HEK293 (cell line): ENCODE results near the gene GREM2.

ENCODE experiments used
- BCL11A ChIP-seq: fragments of 450-650 bp; formaldehyde crosslinking; IDR thresholded peaks from 2 replicates; pipeline ENCODE4 v1.5.1; 2016; ENCODE audit warnings: low read depth, missing biosample characterization, missing genetic modification characterization
- KLF16 ChIP-seq: fragments of 450-650 bp; formaldehyde crosslinking; IDR thresholded peaks from 2 replicates; pipeline ENCODE4 v1.5.1; 2017; ENCODE audit warnings: missing biosample characterization, missing genetic modification characterization
- TCF7L2 ChIP-seq: IDR thresholded peaks from 2 replicates; pipeline ENCODE4 v1.6.1; 2011; ENCODE audit warnings: low read depth, mild to moderate bottlenecking, inconsistent platforms, low read length, moderate library complexity, borderline replicate concordance
- YY1 ChIP-seq: fragments of 450-650 bp; formaldehyde crosslinking; IDR thresholded peaks from 2 replicates; pipeline ENCODE4 v1.5.1; 2018; ENCODE audit warnings: missing biosample characterization, missing genetic modification characterization
- ZBTB17 ChIP-seq: fragments of 450-650 bp; formaldehyde crosslinking; IDR thresholded peaks from 2 replicates; pipeline ENCODE4 v1.5.1; 2016; ENCODE audit warnings: missing biosample characterization, missing genetic modification characterization
- ZBTB44 ChIP-seq: fragments of 450-650 bp; IDR thresholded peaks from 2 replicates; pipeline ENCODE4 v1.5.1; 2018; ENCODE audit warnings: missing biosample characterization, mild to moderate bottlenecking, missing genetic modification characterization
- ZBTB48 ChIP-seq: fragments of 450-650 bp; formaldehyde crosslinking; IDR thresholded peaks from 2 replicates; pipeline ENCODE4 v1.5.1; 2016; ENCODE audit warnings: missing biosample characterization, missing genetic modification characterization
- ZNF248 ChIP-seq: fragments of 450-650 bp; formaldehyde crosslinking; IDR thresholded peaks from 2 replicates; pipeline ENCODE4 v1.5.1; 2017; ENCODE audit warnings: missing biosample characterization, missing genetic modification characterization
- ZNF335 ChIP-seq: fragments of 450-650 bp; formaldehyde crosslinking; conservative IDR thresholded peaks from 2 replicates; pipeline ENCODE4 v1.5.1; 2016; ENCODE audit warnings: missing biosample characterization, missing genetic modification characterization
- ZNF341 ChIP-seq: fragments of 450-650 bp; formaldehyde crosslinking; IDR thresholded peaks from 2 replicates; pipeline ENCODE4; 2016; ENCODE audit warnings: low read depth, missing biosample characterization, missing genetic modification characterization
- ZNF37A ChIP-seq: fragments of 450-650 bp; IDR thresholded peaks from 2 replicates; pipeline ENCODE4 v1.5.1; 2018; ENCODE audit warnings: missing biosample characterization, missing genetic modification characterization
- ZNF544 ChIP-seq: fragments of 450-650 bp; formaldehyde crosslinking; IDR thresholded peaks from 2 replicates; pipeline ENCODE4 v1.5.0; 2017; ENCODE audit warnings: missing biosample characterization, missing genetic modification characterization
- ZNF571 ChIP-seq: fragments of 450-650 bp; formaldehyde crosslinking; IDR thresholded peaks from 2 replicates; pipeline ENCODE4 v1.5.0; 2017; ENCODE audit warnings: missing biosample characterization, missing genetic modification characterization
- ZNF580 ChIP-seq: fragments of 450-650 bp; formaldehyde crosslinking; IDR thresholded peaks from 2 replicates; pipeline ENCODE4 v1.5.1; 2016; ENCODE audit warnings: missing biosample characterization, missing genetic modification characterization
- ZNF626 ChIP-seq: fragments of 450-650 bp; sonication (Bioruptor Pico); formaldehyde crosslinking; IDR thresholded peaks from 2 replicates; pipeline ENCODE4 v1.5.1; 2018; ENCODE audit warnings: missing biosample characterization, missing genetic modification characterization, inconsistent platforms
- ZNF660 ChIP-seq: fragments of 450-650 bp; IDR thresholded peaks from 2 replicates; pipeline ENCODE4 v1.5.1; 2018; ENCODE audit warnings: missing biosample characterization, mild to moderate bottlenecking, missing genetic modification characterization
- ZNF768 ChIP-seq: fragments of 450-650 bp; formaldehyde crosslinking; IDR thresholded peaks from 2 replicates; pipeline ENCODE4 v1.5.1; 2018; ENCODE audit warnings: missing biosample characterization, mild to moderate bottlenecking, missing genetic modification characterization
- ZSCAN16 ChIP-seq: fragments of 450-650 bp; formaldehyde crosslinking; IDR thresholded peaks from 2 replicates; pipeline ENCODE4 v1.5.1; 2016; ENCODE audit warnings: missing biosample characterization, missing genetic modification characterization
- ZSCAN23 ChIP-seq: fragments of 450-650 bp; formaldehyde crosslinking; IDR thresholded peaks from 2 replicates; pipeline ENCODE4 v1.5.1; 2016; ENCODE audit warnings: missing biosample characterization, missing genetic modification characterization
- TF ChIP-seq, protein P1 (sequence below): fragments of 450-650 bp; formaldehyde crosslinking; IDR thresholded peaks from 2 replicates; pipeline ENCODE4; 2016; ENCODE audit warnings: missing biosample characterization, missing genetic modification characterization
- TF ChIP-seq, protein P2 (sequence below): fragments of 450-650 bp; formaldehyde crosslinking; optimal IDR thresholded peaks from 2 replicates; pipeline ENCODE3; 2016; ENCODE audit warnings: missing biosample characterization, mild to moderate bottlenecking, missing genetic modification characterization
- TF ChIP-seq, protein P3 (sequence below): fragments of 450-650 bp; formaldehyde crosslinking; IDR thresholded peaks from 2 replicates; pipeline ENCODE4 v1.5.1; 2016; ENCODE audit warnings: missing biosample characterization, missing genetic modification characterization
- TF ChIP-seq, protein P4 (sequence below): fragments of 450-650 bp; formaldehyde crosslinking; IDR thresholded peaks from 2 replicates; pipeline ENCODE4 v1.5.1; 2016; ENCODE audit warnings: missing biosample characterization, missing genetic modification characterization
- TF ChIP-seq, protein P5 (sequence below): fragments of 450-650 bp; formaldehyde crosslinking; IDR thresholded peaks from 2 replicates; pipeline ENCODE4 v1.5.1; 2016; ENCODE audit warnings: missing biosample characterization, missing genetic modification characterization
- TF ChIP-seq, protein P6 (sequence below): fragments of 450-650 bp; formaldehyde crosslinking; IDR thresholded peaks from 2 replicates; pipeline ENCODE4 v1.5.1; 2016; ENCODE audit warnings: missing biosample characterization, missing genetic modification characterization

Gene GREM2

DNA sequence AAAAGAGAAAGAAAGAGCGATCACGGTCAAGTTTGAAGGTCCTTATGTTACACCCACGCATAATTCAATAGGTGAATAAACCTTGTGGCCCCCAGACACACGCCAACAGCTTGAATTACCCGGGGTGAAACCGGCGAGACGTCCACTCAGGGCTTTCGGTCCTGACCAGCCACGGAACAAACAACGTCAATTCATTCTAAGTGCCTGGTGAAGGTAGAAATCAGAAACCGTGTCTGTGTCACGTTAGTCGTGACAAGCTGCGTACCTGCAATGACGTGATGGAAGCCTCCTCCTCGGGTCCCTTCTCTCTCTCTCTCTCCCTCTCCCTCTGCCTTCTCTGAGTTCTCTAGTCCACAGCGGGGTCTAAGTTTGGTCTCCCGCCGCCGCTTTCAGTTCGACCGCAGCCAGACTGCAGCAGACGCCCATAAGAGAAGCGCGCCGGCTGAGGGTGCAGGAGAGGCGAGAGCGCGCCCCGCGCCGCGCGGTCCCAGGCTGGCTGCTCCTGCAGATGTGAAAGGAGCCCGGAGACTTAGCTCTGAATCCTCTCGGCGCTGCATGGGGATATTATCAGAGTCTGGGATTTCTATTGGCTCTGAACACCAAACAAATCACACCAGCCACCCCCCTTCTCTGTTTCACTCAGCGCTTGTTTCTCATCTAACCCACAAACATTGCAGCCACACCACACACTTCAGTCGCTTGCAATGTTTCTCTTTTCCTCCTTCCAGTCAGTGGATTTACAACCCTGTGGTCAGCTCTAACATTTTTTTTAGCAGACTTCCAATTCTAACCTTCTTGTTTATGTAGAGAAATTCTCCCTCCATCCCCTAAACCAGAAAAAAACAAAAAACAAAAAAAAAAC, at the start of gene GREM2 (continued):
- TF ChIP-seq ZSCAN16 (no peak), ZBTB48 (tag by site-specific recombination) (no peak), ZNF37A (tag by site-specific recombination) (no peak), ZSCAN23 (tag by site-specific recombination) (0 out of 2 replicates have a peak, but pooled peaks have one; percentile 9), ZNF571 (tag by site-specific recombination) (no peak), KLF16 (tag by site-specific recombination) (0 out of 2 replicates have a peak, but pooled peaks have one; percentile 51), YY1 (tag by site-specific recombination) (no peak), ZBTB44 (tag by site-specific recombination) (peak; percentile 90), ZNF341 (tag by site-specific recombination) (peak; percentile 23), BCL11A (no peak), ZNF626 (tag by site-specific recombination) (no peak), ZNF248 (tag by site-specific recombination) (no peak), ZNF335 (tag by site-specific recombination) (peak; percentile 86), ZBTB17 (tag by site-specific recombination) (peak; percentile 100), TCF7L2 (no peak), ZNF768 (tag by site-specific recombination) (no peak), ZNF660 (peak; percentile 85; the same call in 1 of the 2 replicates), ZNF544 (tag by site-specific recombination) (no peak), ZNF580 (tag by site-specific recombination) (no peak)
- TF ChIP-seq, protein P1, sequence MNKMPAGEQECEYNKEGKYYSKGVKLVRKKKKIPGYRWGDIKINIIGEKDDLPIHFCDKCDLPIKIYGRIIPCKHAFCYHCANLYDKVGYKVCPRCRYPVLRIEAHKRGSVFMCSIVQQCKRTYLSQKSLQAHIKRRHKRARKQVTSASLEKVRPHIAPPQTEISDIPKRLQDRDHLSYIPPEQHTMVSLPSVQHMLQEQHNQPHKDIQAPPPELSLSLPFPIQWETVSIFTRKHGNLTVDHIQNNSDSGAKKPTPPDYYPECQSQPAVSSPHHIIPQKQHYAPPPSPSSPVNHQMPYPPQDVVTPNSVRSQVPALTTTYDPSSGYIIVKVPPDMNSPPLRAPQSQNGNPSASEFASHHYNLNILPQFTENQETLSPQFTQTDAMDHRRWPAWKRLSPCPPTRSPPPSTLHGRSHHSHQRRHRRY, result no peak
- TF ChIP-seq, protein P2, sequence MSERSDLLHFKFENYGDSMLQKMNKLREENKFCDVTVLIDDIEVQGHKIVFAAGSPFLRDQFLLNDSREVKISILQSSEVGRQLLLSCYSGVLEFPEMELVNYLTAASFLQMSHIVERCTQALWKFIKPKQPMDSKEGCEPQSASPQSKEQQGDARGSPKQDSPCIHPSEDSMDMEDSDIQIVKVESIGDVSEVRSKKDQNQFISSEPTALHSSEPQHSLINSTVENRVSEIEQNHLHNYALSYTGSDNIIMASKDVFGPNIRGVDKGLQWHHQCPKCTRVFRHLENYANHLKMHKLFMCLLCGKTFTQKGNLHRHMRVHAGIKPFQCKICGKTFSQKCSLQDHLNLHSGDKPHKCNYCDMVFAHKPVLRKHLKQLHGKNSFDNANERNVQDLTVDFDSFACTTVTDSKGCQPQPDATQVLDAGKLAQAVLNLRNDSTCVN (tag by site-specific recombination), result peak; percentile 93
- TF ChIP-seq, protein P3, sequence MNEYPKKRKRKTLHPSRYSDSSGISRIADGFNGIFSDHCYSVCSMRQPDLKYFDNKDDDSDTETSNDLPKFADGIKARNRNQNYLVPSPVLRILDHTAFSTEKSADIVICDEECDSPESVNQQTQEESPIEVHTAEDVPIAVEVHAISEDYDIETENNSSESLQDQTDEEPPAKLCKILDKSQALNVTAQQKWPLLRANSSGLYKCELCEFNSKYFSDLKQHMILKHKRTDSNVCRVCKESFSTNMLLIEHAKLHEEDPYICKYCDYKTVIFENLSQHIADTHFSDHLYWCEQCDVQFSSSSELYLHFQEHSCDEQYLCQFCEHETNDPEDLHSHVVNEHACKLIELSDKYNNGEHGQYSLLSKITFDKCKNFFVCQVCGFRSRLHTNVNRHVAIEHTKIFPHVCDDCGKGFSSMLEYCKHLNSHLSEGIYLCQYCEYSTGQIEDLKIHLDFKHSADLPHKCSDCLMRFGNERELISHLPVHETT (tag by site-specific recombination), result no peak
- TF ChIP-seq, protein P4, sequence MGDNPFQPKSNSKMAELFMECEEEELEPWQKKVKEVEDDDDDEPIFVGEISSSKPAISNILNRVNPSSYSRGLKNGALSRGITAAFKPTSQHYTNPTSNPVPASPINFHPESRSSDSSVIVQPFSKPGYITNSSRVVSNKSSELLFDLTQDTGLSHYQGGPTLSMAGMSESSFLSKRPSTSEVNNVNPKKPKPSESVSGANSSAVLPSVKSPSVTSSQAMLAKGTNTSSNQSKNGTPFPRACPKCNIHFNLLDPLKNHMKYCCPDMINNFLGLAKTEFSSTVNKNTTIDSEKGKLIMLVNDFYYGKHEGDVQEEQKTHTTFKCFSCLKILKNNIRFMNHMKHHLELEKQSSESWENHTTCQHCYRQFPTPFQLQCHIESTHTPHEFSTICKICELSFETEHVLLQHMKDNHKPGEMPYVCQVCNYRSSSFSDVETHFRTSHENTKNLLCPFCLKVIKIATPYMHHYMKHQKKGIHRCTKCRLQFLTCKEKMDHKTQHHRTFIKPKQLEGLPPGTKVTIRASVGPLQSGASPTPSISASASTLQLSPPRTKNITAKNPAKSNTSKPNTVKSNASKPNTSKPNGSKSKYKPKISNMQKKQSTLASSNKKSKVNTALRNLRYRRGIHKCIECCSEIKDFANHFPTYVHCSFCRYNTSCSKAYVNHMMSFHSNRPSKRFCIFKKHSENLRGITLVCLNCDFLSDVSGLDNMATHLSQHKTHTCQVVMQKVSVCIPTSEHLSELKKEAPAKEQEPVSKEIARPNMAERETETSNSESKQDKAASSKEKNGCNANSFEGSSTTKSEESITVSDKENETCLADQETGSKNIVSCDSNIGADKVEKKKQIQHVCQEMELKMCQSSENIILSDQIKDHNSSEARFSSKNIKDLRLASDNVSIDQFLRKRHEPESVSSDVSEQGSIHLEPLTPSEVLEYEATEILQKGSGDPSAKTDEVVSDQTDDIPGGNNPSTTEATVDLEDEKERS (tag by site-specific recombination), result no peak
- TF ChIP-seq, protein P5, sequence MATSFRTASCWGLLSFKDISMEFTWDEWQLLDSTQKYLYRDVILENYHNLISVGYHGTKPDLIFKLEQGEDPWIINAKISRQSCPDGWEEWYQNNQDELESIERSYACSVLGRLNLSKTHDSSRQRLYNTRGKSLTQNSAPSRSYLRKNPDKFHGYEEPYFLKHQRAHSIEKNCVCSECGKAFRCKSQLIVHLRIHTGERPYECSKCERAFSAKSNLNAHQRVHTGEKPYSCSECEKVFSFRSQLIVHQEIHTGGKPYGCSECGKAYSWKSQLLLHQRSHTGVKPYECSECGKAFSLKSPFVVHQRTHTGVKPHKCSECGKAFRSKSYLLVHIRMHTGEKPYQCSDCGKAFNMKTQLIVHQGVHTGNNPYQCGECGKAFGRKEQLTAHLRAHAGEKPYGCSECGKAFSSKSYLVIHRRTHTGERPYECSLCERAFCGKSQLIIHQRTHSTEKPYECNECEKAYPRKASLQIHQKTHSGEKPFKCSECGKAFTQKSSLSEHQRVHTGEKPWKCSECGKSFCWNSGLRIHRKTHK (tag by site-specific recombination), result no peak
- TF ChIP-seq, protein P6, sequence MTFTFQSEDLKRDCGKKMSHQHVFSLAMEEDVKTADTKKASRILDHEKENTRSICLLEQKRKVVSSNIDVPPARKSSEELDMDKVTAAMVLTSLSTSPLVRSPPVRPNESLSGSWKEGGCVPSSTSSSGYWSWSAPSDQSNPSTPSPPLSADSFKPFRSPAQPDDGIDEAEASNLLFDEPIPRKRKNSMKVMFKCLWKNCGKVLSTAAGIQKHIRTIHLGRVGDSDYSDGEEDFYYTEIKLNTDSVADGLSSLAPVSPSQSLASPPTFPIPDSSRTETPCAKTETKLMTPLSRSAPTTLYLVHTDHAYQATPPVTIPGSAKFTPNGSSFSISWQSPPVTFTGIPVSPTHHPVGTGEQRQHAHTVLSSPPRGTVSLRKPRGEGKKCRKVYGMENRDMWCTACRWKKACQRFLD (tag by site-specific recombination), result no peak
